Heart right ventricle (tissue), 16 donors: Measurements from ENCODE around the gene NAXD. TPM values are rescaled to one million over a fixed set of nuclear protein-coding genes. Genes with fewer than 3 reads are reported as not detected.
A peak's percentile ranks its signal among the peaks of the same experiment; 100 is the strongest.

ENCODE experiments used
- ATAC-seq, 8 donors: fragments of 200-7000 bp; cut with Tn5 transposase; one replicate each; pipeline ENCODE4 v1.9.1; 2020; ENCODE audit warnings: mild to moderate bottlenecking in 8 of 8, moderate library complexity in 8 of 8, moderate number of reproducible peaks in 1 of 8
- DNase-seq, 2 donors: peaks; one replicate each; pipeline ENCODE4 v3.0.0-alpha.2; 2020
- H3K27ac ChIP-seq, 10 donors: fragments of 200-600 bp; sonication (generic) in 2 of 10; one replicate each; pipeline versions ENCODE4 v1.5.0 to v1.8.0; 2020 to 2022; ENCODE audit warnings: mild to moderate bottlenecking in 3 of 10
- H3K27me3 ChIP-seq, 7 donors: fragments of 200-600 bp; one replicate each; pipeline ENCODE4 v1.8.0; 2021 to 2022; ENCODE audit warnings: mild to moderate bottlenecking in 2 of 7
- H3K36me3 ChIP-seq, 9 donors: fragments of 200-600 bp; sonication (generic) in 1 of 9; one replicate each; pipeline versions ENCODE4 v1.5.0 to v1.8.0; 2020 to 2022; ENCODE audit warnings: mild to moderate bottlenecking in 2 of 9
- H3K4me1 ChIP-seq, 9 donors: fragments of 200-600 bp; sonication (generic) in 1 of 9; one replicate each; pipeline versions ENCODE4 v1.5.0 to v1.8.0; 2020 to 2022; ENCODE audit warnings: mild to moderate bottlenecking in 4 of 9
- H3K4me3 ChIP-seq, 10 donors: fragments of 200-600 bp; sonication (generic) in 2 of 10; one replicate each; pipeline versions ENCODE4 v1.5.0 to v1.8.0; 2020 to 2022; ENCODE audit warnings: mild to moderate bottlenecking in 7 of 10, moderate library complexity in 2 of 10
- H3K9me3 ChIP-seq, 11 donors: fragments of 200-600 bp in 10 of 11; sonication (generic) in 2 of 11; one replicate each; pipeline versions ENCODE4 v1.5.0 to v1.8.0; 2013 to 2022; ENCODE audit warnings: mild to moderate bottlenecking in 2 of 11, control low read depth in 1 of 11, moderate library complexity in 1 of 11
- WGBS, 2 donors: extraction: QIAGEN DNeasy Blood & Tissue Kit; methylation state at CpG; one replicate each; pipeline ENCODE4 v1.1.7; 2013; ENCODE audit warnings: inconsistent platforms in 1 of 2; 5-methylcytosine and 5-hydroxymethylcytosine counted together
- intact Hi-C, 10 donors: fragments of 100-400 bp; cut with DNase I; formaldehyde crosslinking; loops; one replicate each; pipeline versions ENCODE4 v1.11.1 to v1.14.2; 2022
- polyA plus RNA-seq, 2 donors: library from polyadenylated mRNA; stranded (reverse); fragments of 200-250 nt; gene quantifications; one replicate each; pipeline ENCODE4 v1.2.3, GENCODE V29; 2013
- total RNA-seq, 10 donors: library from RNA; stranded (reverse); fragmentation: NEBNext Ultra II Directional in 3 of 10; extraction: Animal tissue kit (Norgen Biotek cat#: 25700) in 3 of 10; gene quantifications; one replicate each; pipeline versions ENCODE4 v1.2.1 to v1.2.4, GENCODE V29; 2021 to 2023
- TF ChIP-seq, protein P1 (sequence below), 9 donors: fragments of 200-600 bp; sonication (generic) in 2 of 9; IDR thresholded peaks; one replicate each; pipeline versions ENCODE4 v1.5.0 to v1.8.0; 2021 to 2022; ENCODE audit warnings: antibody characterized with exemption in 9 of 9, mild to moderate bottlenecking in 5 of 9, moderate library complexity in 1 of 9
- donor health status: Arrhythmogenic right ventricular cardiomyopathy.
- donor health status: ischemic (EF 13 %, LVEDD 7.1; RV severe dilation, severe dysfunction).
- donor health status: healthy with polysubstance abuse.
- donor health status: DM: no; HTN: yes; CAD: no.
- donor health status: DM: no; HTN: no; CAD: no.
- donor health status: ischemic (EF 25% LVEDD 6.9; RV normal size, moderate dysfunction).
- donor health status: ischemic (EF 25% LVEDD 5.7; RV mildly dilated, moderate dysfunction).
- donor health status: healthy.
- donor health status: DM: yes; HTN: yes; CAD: no.
- donor health status: Ischemic cardiomyopathy.
- donor health status: ischemic (EF 35%, LVEDD 5.7; RV mildly dilated, moderate dysfunction).
- donor health status: nonischemic (EF 11% LVEDD 7.7; RV severe dilation, severe dysfunction).
- donor health status: DM: yes; HTN: yes; CAD: no.
- donor health status: PGD.
- donor health status: ischemic (EF 29% LVEDD 5.4; RV normal size, mild dysfunction).
- donor health status: nonischemic (EF 23%, LVEDD 6.1; RV moderate dilation, normal function).

The NAXD gene
- total and polyA plus RNA-seq, 12 donors, result 22.1 to 43.4 (median 27.8) TPM

DNA sequence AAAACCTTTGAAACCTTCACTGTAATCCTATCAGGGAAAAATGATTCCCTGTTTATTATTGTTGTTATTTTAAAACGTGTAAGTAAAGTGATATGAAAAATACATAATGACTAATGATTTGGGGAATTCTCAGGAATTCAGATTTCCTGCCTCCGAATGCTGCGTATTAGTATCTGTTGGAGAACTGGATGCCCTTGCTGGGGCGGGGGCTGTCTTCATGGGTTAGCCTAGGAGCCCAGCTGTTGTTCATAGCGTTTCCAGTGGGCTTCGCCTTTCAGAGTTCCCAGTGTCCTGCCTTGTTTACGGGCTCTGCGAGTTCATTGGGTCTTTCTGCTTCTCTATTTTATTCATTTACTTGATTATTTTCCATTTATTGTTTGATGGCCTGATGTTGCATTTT is 18.4 kb downstream of the NAXD start:
- Histone ChIP-seq H3K9me3 (no peaks in the 10 kb centered on the region), H3K4me3 (no peak overlapping the region), H3K36me3 (peaks cover 8 to 81% (median 47%) of the 10 kb centered on the region in 9 donors), H3K27me3 (no peaks in the 10 kb centered on the region), H3K27ac (no peak overlapping the region), H3K4me1 (peaks cover 0 to 25% (median 8%) of the 10 kb centered on the region in 9 donors)
- TF ChIP-seq, protein P1, sequence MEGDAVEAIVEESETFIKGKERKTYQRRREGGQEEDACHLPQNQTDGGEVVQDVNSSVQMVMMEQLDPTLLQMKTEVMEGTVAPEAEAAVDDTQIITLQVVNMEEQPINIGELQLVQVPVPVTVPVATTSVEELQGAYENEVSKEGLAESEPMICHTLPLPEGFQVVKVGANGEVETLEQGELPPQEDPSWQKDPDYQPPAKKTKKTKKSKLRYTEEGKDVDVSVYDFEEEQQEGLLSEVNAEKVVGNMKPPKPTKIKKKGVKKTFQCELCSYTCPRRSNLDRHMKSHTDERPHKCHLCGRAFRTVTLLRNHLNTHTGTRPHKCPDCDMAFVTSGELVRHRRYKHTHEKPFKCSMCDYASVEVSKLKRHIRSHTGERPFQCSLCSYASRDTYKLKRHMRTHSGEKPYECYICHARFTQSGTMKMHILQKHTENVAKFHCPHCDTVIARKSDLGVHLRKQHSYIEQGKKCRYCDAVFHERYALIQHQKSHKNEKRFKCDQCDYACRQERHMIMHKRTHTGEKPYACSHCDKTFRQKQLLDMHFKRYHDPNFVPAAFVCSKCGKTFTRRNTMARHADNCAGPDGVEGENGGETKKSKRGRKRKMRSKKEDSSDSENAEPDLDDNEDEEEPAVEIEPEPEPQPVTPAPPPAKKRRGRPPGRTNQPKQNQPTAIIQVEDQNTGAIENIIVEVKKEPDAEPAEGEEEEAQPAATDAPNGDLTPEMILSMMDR (IDR thresholded peaks at IDR 0.05), result no peak
- 90 to 93% methylated on average over 8 of the region's 8 CpGs for WGBS, 2 donors
- DNase-seq (no peak), ATAC-seq (no peak)
- intact Hi-C loops, result no loop called here

DNA sequence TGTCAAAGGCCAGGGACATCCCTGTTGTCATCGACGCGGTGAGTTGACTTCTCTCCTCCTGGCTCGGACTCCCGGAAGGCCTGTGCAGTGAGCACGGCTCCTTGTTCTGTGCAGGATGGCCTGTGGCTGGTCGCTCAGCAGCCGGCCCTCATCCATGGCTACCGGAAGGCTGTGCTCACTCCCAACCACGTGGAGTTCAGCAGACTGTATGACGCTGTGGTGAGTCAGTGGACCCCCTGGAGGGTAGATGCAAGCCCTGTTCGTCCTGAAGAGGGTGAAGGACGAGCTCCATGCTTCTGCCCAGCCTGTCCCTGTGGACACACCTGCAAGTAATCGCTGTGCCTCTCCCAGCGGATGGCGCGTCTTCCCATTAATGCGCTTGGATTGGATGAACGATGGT is 19.2 kb downstream of the NAXD start:
- H3K36me3 ChIP-seq, result peaks cover 8 to 81% (median 54%) of the 10 kb centered on the region in 9 donors
- peaks cover 0 to 17% (median 4%) of the 10 kb centered on the region in 9 donors for H3K4me1 ChIP-seq
- DNase-seq (no peak), ATAC-seq (peak in 1 of 8 donors; percentile 12)
- 92 to 95% methylated on average over 19 of the region's 19 CpGs for WGBS, 2 donors
- TF ChIP-seq, protein P1 (IDR thresholded peaks at IDR 0.05), result no peak
- no peaks in the 10 kb centered on the region for H3K9me3 ChIP-seq
- H3K27me3 ChIP-seq, result no peaks in the 10 kb centered on the region
- H3K4me3 ChIP-seq, result no peak overlapping the region
- intact Hi-C loops, result no loop called here
- H3K27ac ChIP-seq, result no peak overlapping the region

DNA sequence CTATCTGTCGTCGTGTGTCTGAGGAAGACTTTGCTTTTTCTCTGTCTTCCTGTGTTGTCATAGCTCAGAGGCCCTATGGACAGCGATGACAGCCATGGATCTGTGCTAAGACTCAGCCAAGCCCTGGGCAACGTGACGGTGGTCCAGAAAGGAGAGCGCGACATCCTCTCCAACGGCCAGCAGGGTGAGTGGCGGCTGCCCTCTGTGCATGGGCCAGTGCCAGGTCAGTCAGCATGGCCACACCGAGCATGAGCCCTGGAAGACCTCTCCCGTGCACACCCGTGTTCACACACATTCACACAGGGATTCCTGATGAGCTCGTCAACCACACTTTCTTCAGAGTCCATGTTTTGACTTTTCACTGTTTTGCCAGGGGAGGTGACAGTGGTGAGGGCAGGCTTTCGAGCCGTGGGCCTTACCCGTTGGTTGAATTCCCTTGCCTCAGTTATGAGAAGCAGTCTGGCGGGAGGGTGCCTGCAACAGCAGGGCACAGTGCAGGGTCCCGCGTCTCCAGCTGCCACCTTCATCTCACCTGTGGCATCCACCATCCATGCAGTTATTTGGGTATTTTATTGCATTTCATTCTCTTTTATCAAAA is 20.2 kb downstream of the NAXD start:
- no peaks in the 10 kb centered on the region for H3K27me3 ChIP-seq
- H3K4me3 ChIP-seq, result no peak overlapping the region
- ATAC-seq (no peak), DNase-seq (no peak)
- peaks cover 8 to 87% (median 54%) of the 10 kb centered on the region in 9 donors for H3K36me3 ChIP-seq
- WGBS, 2 donors, result 85 to 86% methylated on average over 19 of the region's 19 CpGs
- intact Hi-C loops, result no loop called here
- TF ChIP-seq, protein P1 (IDR thresholded peaks at IDR 0.05), result no peak
- peaks cover 0 to 13% (median 2%) of the 10 kb centered on the region in 9 donors for H3K4me1 ChIP-seq
- H3K27ac ChIP-seq, result no peak overlapping the region
- no peaks in the 10 kb centered on the region for H3K9me3 ChIP-seq

DNA sequence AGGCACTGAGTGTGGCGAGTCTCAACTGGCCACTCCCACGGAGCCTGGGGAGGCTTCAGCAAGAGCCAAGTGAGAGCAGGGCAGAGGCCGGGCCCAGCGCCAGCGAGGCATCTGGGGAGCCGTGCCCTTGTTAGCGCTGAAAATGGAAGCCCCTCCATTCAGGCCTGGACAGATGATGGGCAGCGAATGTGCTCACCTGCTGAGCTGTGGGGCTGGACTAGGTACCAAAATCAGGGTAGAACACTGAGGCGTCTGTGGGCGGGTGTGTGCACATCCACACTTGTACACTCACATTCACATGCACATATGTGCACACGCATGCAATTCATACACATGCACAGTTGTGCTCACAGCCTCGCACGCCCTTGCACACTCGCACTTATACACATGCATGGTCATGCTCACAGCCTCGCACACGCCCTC is 20.7 kb downstream of the NAXD start:
- WGBS, 2 donors, result 80 to 88% methylated on average over 16 of the region's 16 CpGs
- Histone ChIP-seq H3K9me3 (no peaks in the 10 kb centered on the region), H3K36me3 (peaks cover 8 to 90% (median 54%) of the 10 kb centered on the region in 9 donors), H3K27ac (no peak overlapping the region), H3K4me1 (peaks cover 0 to 16% (median 8%) of the 10 kb centered on the region in 9 donors), H3K27me3 (no peaks in the 10 kb centered on the region), H3K4me3 (no peak overlapping the region)
- TF ChIP-seq, protein P1 (IDR thresholded peaks at IDR 0.05), result no peak
- intact Hi-C loops, result no loop called here
- ATAC-seq, result no peak
- DNase-seq, result no peak
